OCI-LY1 (cell line): ENCODE results near the gene CARD14.

Experiments
- CTCF ChIP-seq: fragments of 200-600 bp; sonication (generic), shearing (Covaris generic); IDR thresholded peaks from 2 replicates; pipeline ENCODE4 v1.5.1; 2017; ENCODE audit warnings: mild to moderate bottlenecking, antibody characterized with exemption, low read length, moderate library complexity, mixed read lengths
- EZH2 ChIP-seq: fragments of 200-600 bp; sonication (generic), shearing (Covaris generic); IDR thresholded peaks from 2 replicates; pipeline ENCODE4 v1.8.0; 2017; ENCODE audit warnings: borderline replicate concordance, mixed run types, mild to moderate bottlenecking, antibody characterized with exemption, low read length, moderate library complexity, mixed read lengths

- no peak for TF ChIP-seq CTCF
- no peak for TF ChIP-seq EZH2
These were observed 76.9 kb downstream of the CARD14 start for GRCh38 chr17:80246726-80247125.
